ENCODE results near the gene TK1. TPM values are rescaled to one million over a fixed set of nuclear protein-coding genes. Genes with fewer than 3 reads are reported as not detected.

Gene TK1
- total and polyA plus RNA-seq, 11 donors = 0.29 to 21.7 (median 1.2) TPM

DNA sequence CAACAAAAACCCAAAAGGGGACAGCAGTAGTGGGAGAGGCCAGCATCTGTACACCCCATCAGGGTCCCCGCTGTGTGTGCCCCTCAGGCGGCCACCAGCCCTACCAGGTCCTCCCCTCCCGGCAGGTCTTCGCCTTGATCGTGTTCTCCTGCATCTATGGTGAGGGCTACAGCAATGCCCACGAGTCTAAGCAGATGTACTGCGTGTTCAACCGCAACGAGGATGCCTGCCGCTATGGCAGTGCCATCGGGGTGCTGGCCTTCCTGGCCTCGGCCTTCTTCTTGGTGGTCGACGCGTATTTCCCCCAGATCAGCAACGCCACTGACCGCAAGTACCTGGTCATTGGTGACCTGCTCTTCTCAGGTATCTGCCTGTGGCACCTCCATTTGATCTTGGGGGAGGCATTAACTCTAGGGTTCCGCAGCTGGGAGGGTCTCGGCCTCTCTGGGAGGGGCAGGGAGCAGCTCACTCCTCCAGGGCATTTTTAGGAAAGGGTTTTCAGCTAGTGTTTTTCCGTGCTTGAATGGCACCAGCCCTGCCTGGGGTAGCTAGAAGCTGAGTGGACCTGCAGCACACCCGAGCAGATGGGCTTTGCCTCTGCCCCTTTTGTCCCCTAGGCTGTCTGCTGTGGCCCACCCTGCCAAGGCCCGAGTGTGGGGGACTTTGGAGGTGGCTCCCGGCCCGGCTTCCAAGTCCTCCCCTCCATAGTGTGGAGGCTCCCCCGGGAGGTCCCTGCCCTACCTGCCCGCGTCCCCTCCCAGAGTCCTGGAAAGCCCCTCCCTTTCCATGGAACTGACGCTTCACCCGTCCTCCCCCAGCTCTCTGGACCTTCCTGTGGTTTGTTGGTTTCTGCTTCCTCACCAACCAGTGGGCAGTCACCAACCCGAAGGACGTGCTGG, 15.9 kb downstream of the TK1 start:
- DNase-seq (no peak), ATAC-seq (no peak)
- TF ChIP-seq, protein P1, sequence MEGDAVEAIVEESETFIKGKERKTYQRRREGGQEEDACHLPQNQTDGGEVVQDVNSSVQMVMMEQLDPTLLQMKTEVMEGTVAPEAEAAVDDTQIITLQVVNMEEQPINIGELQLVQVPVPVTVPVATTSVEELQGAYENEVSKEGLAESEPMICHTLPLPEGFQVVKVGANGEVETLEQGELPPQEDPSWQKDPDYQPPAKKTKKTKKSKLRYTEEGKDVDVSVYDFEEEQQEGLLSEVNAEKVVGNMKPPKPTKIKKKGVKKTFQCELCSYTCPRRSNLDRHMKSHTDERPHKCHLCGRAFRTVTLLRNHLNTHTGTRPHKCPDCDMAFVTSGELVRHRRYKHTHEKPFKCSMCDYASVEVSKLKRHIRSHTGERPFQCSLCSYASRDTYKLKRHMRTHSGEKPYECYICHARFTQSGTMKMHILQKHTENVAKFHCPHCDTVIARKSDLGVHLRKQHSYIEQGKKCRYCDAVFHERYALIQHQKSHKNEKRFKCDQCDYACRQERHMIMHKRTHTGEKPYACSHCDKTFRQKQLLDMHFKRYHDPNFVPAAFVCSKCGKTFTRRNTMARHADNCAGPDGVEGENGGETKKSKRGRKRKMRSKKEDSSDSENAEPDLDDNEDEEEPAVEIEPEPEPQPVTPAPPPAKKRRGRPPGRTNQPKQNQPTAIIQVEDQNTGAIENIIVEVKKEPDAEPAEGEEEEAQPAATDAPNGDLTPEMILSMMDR (IDR thresholded peaks at IDR 0.05) = no peak
- TF ChIP-seq POLR2A (IDR thresholded peaks at IDR 0.05) = no peak
- intact Hi-C loops (cut with DNase I) = loop anchor here in 6 of 10 donors (5.0 kb wide), 1 partner anchor 44 kb away; the partner anchor contains the start of gene TMC6 (in 6 of the 6)
- Histone ChIP-seq H3K4me1 (peaks cover 9 to 73% (median 58%) of the 10 kb centered on the region in 12 donors), H3K9me3 (no peaks in the 10 kb centered on the region), H3K4me3 (no peak overlapping the region), H3K27ac (peak overlapping the region in 9 of 12 donors; percentile 34 to 94 (median 88)), H3K36me3 (peaks cover 0 to 34% (median 5%) of the 10 kb centered on the region in 9 donors), H3K27me3 (no peaks in the 10 kb centered on the region)
- WGBS, 4 donors = 84 to 86% (median 85%) methylated on average over 27 to 31 of the region's 31 CpGs

DNA sequence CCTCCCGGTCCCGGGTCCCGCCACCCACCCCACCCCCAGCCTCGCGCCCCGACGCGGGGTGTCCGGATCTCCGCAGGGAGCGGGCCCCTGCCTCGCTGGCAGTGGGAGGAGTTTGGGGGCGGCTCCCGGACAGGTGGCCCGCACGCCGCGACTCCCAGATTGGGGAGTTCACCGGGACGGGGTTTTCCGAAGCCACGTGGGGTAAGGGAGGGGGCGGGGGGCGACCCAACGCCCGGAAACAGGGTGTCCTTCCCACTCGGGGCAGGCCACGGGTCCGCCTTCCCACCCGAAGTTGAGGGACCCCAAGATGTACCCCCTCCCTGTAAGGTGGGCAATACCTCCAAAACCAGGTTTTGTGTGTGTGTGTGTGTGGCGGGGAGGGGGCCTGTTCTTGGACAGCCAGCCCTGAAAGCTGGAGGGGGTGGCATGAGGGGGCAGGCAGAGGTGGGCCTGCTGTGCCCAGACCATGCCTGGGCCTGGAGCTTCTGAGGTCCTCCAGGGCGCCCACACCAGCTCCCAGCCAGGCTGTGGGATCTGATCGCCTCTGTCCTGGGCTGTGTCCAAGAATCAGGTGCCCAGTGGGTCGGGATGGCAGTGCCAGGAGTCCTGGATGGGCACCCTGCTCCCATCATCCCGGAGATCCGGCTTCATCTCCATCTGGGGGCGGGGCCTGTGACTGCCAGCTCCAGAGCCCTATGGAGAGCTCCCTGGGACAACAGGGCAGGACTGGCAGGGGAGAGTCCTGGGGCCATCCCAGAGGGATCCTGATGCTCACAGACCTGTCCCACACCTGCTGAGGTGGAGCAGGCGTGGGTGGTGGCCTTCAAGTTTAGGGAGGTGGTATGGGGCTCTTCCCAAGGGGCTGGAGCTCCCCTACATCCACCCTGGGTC, 17.7 kb downstream of the TK1 start:
- ATAC-seq = peak; percentile 15 to 50 (median 38)
- H3K9me3 ChIP-seq = no peaks in the 10 kb centered on the region
- peak overlapping the region; percentile 78 to 96 (median 86) for H3K27ac ChIP-seq
- H3K36me3 ChIP-seq = peaks cover 0 to 25% (median 5%) of the 10 kb centered on the region in 9 donors
- 0 to 27% (median 10%) methylated on average over 1 to 38 of the region's 38 CpGs for WGBS, 4 donors
- intact Hi-C loops (cut with DNase I) = no loop called here
- TF ChIP-seq, protein P1 (IDR thresholded peaks at IDR 0.05) = no peak
- TF ChIP-seq POLR2A (IDR thresholded peaks at IDR 0.05) = no peak
- H3K4me3 ChIP-seq = peak overlapping the region; percentile 56 to 99 (median 72)
- peak; percentile 65 to 74 (median 69) for DNase-seq
- H3K4me1 ChIP-seq = peaks cover 7 to 55% (median 40%) of the 10 kb centered on the region in 12 donors
- no peaks in the 10 kb centered on the region for H3K27me3 ChIP-seq

GRCh38 chr17:78168242-78168902, 18.5 kb downstream of the TK1 start, which contains the start of gene SYNGR2:
TSS of gene SYNGR2 (plus strand) at chr17:78168581. CDS start at chr17:78168617, 36 bp downstream.
- H3K27ac ChIP-seq = peak within 1 kb of the TSS; percentile 78 to 96 (median 86)
- H3K9me3 ChIP-seq = no peaks in the 10 kb centered on the region
- WGBS, 4 donors = 0 to 10% (median 1%) methylated on average over 2 to 84 of the region's 84 CpGs
- DNase-seq (peak; percentile 83 to 93 (median 88)), ATAC-seq (peak in 3 of 4 donors; percentile 51 to 80 (median 77))
- peaks cover 2 to 47% (median 32%) of the 10 kb centered on the region in 12 donors for H3K4me1 ChIP-seq
- H3K4me3 ChIP-seq = peak within 1 kb of the TSS; percentile 56 to 99 (median 72)
- peaks cover 0 to 25% (median 5%) of the 10 kb centered on the region in 9 donors for H3K36me3 ChIP-seq
- TF ChIP-seq, protein P1 (IDR thresholded peaks at IDR 0.05) = no peak
- peak; percentile 89 for TF ChIP-seq POLR2A (IDR thresholded peaks at IDR 0.05)
- no peaks in the 10 kb centered on the region for H3K27me3 ChIP-seq
- intact Hi-C loops (cut with DNase I) = no loop called here

Data from heart left ventricle (tissue), 16 donors.